NK-92 (cell line): ENCODE data around the gene CDH12.
"Not testable (repeated sequence)": the region's sequence is repeated elsewhere in the genome, so short reads cannot be mapped to it uniquely, and the experiment has no call there.

Source experiments
- DNase-seq: peaks from one replicate; lab custom pipeline; 2025; ENCODE audit not compliant: unreplicated experiment; lab: John Stamatoyannopoulos, UW

The CDH12 gene

GRCh38 chr5:22169226-22169625 lies 683.9 kb downstream of the CDH12 start:
- DNase-seq: not testable (repeated sequence)

GRCh38 chr5:22168704-22169103 lies 684.4 kb downstream of the CDH12 start:
- DNase-seq: not testable (repeated sequence)

- DNase-seq: not testable (repeated sequence)
Observed at GRCh38 chr5:22165931-22166330, 687.2 kb downstream of the CDH12 start.

GRCh38 chr5:22164910-22165748 lies 688.0 kb downstream of the CDH12 start:
- DNase-seq: not testable (repeated sequence)

- DNase-seq: not testable (repeated sequence)
Observed at GRCh38 chr5:22156953-22157352, 696.2 kb downstream of the CDH12 start.

GRCh38 chr5:22154779-22155178 lies 698.4 kb downstream of the CDH12 start:
- not testable (repeated sequence) for DNase-seq

GRCh38 chr5:22151801-22152200 lies 701.3 kb downstream of the CDH12 start:
- not testable (repeated sequence) for DNase-seq

GRCh38 chr5:22140418-22140817 lies 712.7 kb downstream of the CDH12 start:
- DNase-seq: not testable (repeated sequence)

GRCh38 chr5:22139662-22140300 lies 713.4 kb downstream of the CDH12 start:
- not testable (repeated sequence) for DNase-seq

- DNase-seq: no peak
Observed at GRCh38 chr5:22111320-22111719, 741.8 kb downstream of the CDH12 start.

- no peak for DNase-seq
Observed at GRCh38 chr5:22109315-22109714, 743.8 kb downstream of the CDH12 start.

GRCh38 chr5:22108545-22108944 lies 744.6 kb downstream of the CDH12 start:
- DNase-seq: no peak

GRCh38 chr5:22102823-22103359 lies 750.3 kb downstream of the CDH12 start:
- no peak for DNase-seq

GRCh38 chr5:22088517-22088916 lies 764.6 kb downstream of the CDH12 start:
- no peak for DNase-seq

GRCh38 chr5:22079566-22079965 lies 773.6 kb downstream of the CDH12 start:
- DNase-seq: no peak

- DNase-seq: no peak
Observed at GRCh38 chr5:22079002-22079401, 774.1 kb downstream of the CDH12 start.

GRCh38 chr5:22076586-22076985 lies 776.6 kb downstream of the CDH12 start:
- DNase-seq: no peak

- no peak for DNase-seq
Observed at GRCh38 chr5:22070186-22070728, 782.9 kb downstream of the CDH12 start.

- DNase-seq: no peak
Observed at GRCh38 chr5:22063717-22064116, 789.4 kb downstream of the CDH12 start.

GRCh38 chr5:22058620-22059019 lies 794.5 kb downstream of the CDH12 start:
- DNase-seq: no peak

GRCh38 chr5:22057012-22057411 lies 796.1 kb downstream of the CDH12 start:
- DNase-seq: no peak

GRCh38 chr5:22056601-22057000 lies 796.5 kb downstream of the CDH12 start:
- no peak for DNase-seq
